Gastroesophageal sphincter (tissue), 4 donors: Measurements from ENCODE around the gene DNALI1. TPM values are rescaled to one million over a fixed set of nuclear protein-coding genes. Genes with fewer than 3 reads are reported as not detected.
A peak's percentile ranks its signal among the peaks of the same experiment; 100 is the strongest.

ENCODE experiments used
- ATAC-seq: fragments of 150-250 bp; one replicate; pipeline ENCODE4 v1.9.1; 2016; ENCODE audit warnings: mild to moderate bottlenecking, moderate library complexity
- H3K27ac ChIP-seq, 4 donors: fragments of 200-600 bp; sonication (generic) in 3 of 4; 1 replicate in 3 of 4; 2 replicates in 1 of 4; pipeline ENCODE4 v1.5.1; 2016 to 2019
- H3K27me3 ChIP-seq: fragments of 200-600 bp; sonication (generic); one replicate; pipeline ENCODE4 v1.5.1; 2019
- H3K36me3 ChIP-seq, 2 donors: fragments of 200-600 bp; sonication (generic); one replicate each; pipeline ENCODE4 v1.5.1; 2019; ENCODE audit warnings: control low read depth in 1 of 2
- H3K4me1 ChIP-seq, 3 donors: fragments of 200-600 bp; sonication (generic); 1 replicate in 2 of 3; 2 replicates in 1 of 3; pipeline ENCODE4 v1.5.1; 2016 to 2019; ENCODE audit warnings: control low read depth in 2 of 3
- H3K4me3 ChIP-seq, 2 donors: fragments of 200-600 bp; sonication (generic); one replicate each; pipeline ENCODE4 v1.5.1; 2019; ENCODE audit warnings: mild to moderate bottlenecking in 1 of 2, moderate library complexity in 1 of 2
- H3K9me3 ChIP-seq, 3 donors: fragments of 200-600 bp; sonication (generic); one replicate each; pipeline ENCODE4 v1.5.1; 2017 to 2019; ENCODE audit warnings: control low read depth in 2 of 3
- CTCF ChIP-seq, 4 experiments: fragments of 200-600 bp in 2 of 4; fragments of 450-650 bp in 2 of 4; sonication (generic) in 1 of 4; IDR thresholded peaks; one replicate each; pipeline ENCODE4 v1.5.1; 2017 to 2019; ENCODE audit warnings: antibody characterized with exemption in 4 of 4, mild to moderate bottlenecking in 2 of 4, moderate library complexity in 2 of 4
- EP300 ChIP-seq: sonication (generic); formaldehyde crosslinking; IDR thresholded peaks from one replicate; pipeline ENCODE4 v1.6.1; 2017; ENCODE audit warnings: antibody characterized with exemption, mild to moderate bottlenecking
- POLR2A ChIP-seq, 2 donors: fragments of 450-650 bp; IDR thresholded peaks; one replicate each; pipeline ENCODE4 v1.6.1; 2017; ENCODE audit warnings: antibody characterized with exemption in 2 of 2, mild to moderate bottlenecking in 2 of 2, moderate library complexity in 1 of 2
- POLR2AphosphoS5 ChIP-seq: sonication (generic); formaldehyde crosslinking; IDR thresholded peaks from one replicate; pipeline ENCODE4 v1.6.1; 2017; ENCODE audit warnings: antibody characterized with exemption
- WGBS, 2 donors: methylation state at CpG; one replicate each; pipeline ENCODE4 v1.1.5; 2018; ENCODE audit warnings: low coverage in 1 of 2; 5-methylcytosine and 5-hydroxymethylcytosine counted together
- total RNA-seq, 4 donors: library from RNA; depleted of rRNA; stranded (reverse); fragments of >200 nt; gene quantifications; one replicate each; pipeline ENCODE4 v1.1.0, GENCODE V29; 2016

DNALI1 gene
- total RNA-seq, 4 donors from 2014 or later = 10.2 to 15.7 (median 12.6) TPM

- ATAC-seq = no peak
- Histone ChIP-seq H3K36me3 (no peaks in the 10 kb centered on the region), H3K4me1 (no peaks in the 10 kb centered on the region), H3K9me3 (no peaks in the 10 kb centered on the region), H3K27me3 (peaks cover 15% of the 10 kb centered on the region), H3K27ac (no peak overlapping the region), H3K4me3 (no peak overlapping the region)
- WGBS, 2 donors = 22 to 28% methylated on average over 5 to 6 of the region's 8 CpGs
- peak in 3 of 4 experiments; percentile 34 to 60 (median 42) for TF ChIP-seq CTCF (IDR thresholded peaks at IDR 0.05)
- no peak for TF ChIP-seq POLR2A (IDR thresholded peaks at IDR 0.05)
These were observed 46.3 kb downstream of the DNALI1 start for GRCh38 chr1:37602750-37603694.

GRCh38 chr1:37605061-37605650 is 48.4 kb downstream of the DNALI1 start:
- TF ChIP-seq CTCF (IDR thresholded peaks at IDR 0.05) = no peak
- TF ChIP-seq POLR2A (IDR thresholded peaks at IDR 0.05) = no peak
- TF ChIP-seq POLR2AphosphoS5 = no peak
- no peak for TF ChIP-seq EP300
- H3K27ac ChIP-seq = no peak overlapping the region
- 61 to 69% methylated on average over 3 to 5 of the region's 12 CpGs for WGBS, 2 donors
- H3K27me3 ChIP-seq = peaks cover 20% of the 10 kb centered on the region
- H3K4me1 ChIP-seq = no peaks in the 10 kb centered on the region
- H3K9me3 ChIP-seq = no peaks in the 10 kb centered on the region
- H3K36me3 ChIP-seq = no peaks in the 10 kb centered on the region
- no peak overlapping the region for H3K4me3 ChIP-seq
- no peak for ATAC-seq

- no peaks in the 10 kb centered on the region for H3K4me1 ChIP-seq
- no peaks in the 10 kb centered on the region for H3K36me3 ChIP-seq
- H3K27ac ChIP-seq = peak overlapping the region in 1 of 4 donors; percentile 17
- no peaks in the 10 kb centered on the region for H3K9me3 ChIP-seq
- no peak for ATAC-seq
- H3K4me3 ChIP-seq = no peak overlapping the region
- H3K27me3 ChIP-seq = peaks cover 20% of the 10 kb centered on the region
- WGBS, 2 donors = 68 to 83% methylated on average over 4 of the region's 9 CpGs
- no peak for TF ChIP-seq EP300
- no peak for TF ChIP-seq POLR2AphosphoS5
- TF ChIP-seq CTCF (IDR thresholded peaks at IDR 0.05) = no peak
- no peak for TF ChIP-seq POLR2A (IDR thresholded peaks at IDR 0.05)
These were observed 49.2 kb downstream of the DNALI1 start for GRCh38 chr1:37605806-37606474.

- Histone ChIP-seq H3K27ac (no peak overlapping the region), H3K4me1 (no peaks in the 10 kb centered on the region)
- ATAC-seq = no peak
These were observed 49.9 kb downstream of the DNALI1 start for GRCh38 chr1:37606481-37607263.

More at GRCh38 chr1:37606481-37607263, 49.9 kb downstream of the DNALI1 start:
- no peaks in the 10 kb centered on the region for H3K9me3 ChIP-seq
- no peak overlapping the region for H3K4me3 ChIP-seq
- H3K36me3 ChIP-seq = no peaks in the 10 kb centered on the region
- TF ChIP-seq POLR2AphosphoS5 (no peak), POLR2A (IDR thresholded peaks at IDR 0.05) (no peak), CTCF (IDR thresholded peaks at IDR 0.05) (no peak), EP300 (no peak)
- H3K27me3 ChIP-seq = peaks cover 20% of the 10 kb centered on the region
- 73 to 83% methylated on average over 1 to 11 of the region's 15 CpGs for WGBS, 2 donors
